H9 (cell line): ENCODE measurements around the gene MIEF1. TPM values are rescaled to one million over a fixed set of nuclear protein-coding genes. Genes with fewer than 3 reads are reported as not detected.

ENCODE experiments used
- DNase-seq: peaks from one replicate; pipeline ENCODE4 v3.0.0-alpha.2; 2017
- H2AFZ ChIP-seq: one replicate; pipeline ENCODE4 v1.6.1; 2013; ENCODE audit warnings: mild to moderate bottlenecking, low read length, control low read depth, moderate library complexity
- H2AK5ac ChIP-seq: 2 replicates; pipeline ENCODE4 v1.6.1; 2013; ENCODE audit warnings: low read length, control low read depth, mixed read lengths; ENCODE audit not compliant: insufficient read length
- H2BK120ac ChIP-seq: one replicate; pipeline ENCODE4 v1.6.1; 2013; ENCODE audit warnings: low read depth, mild to moderate bottlenecking, low read length, control low read depth, inconsistent platforms; ENCODE audit not compliant: poor library complexity, severe bottlenecking
- H2BK12ac ChIP-seq: 2 replicates; pipeline ENCODE4 v1.6.1; 2013; ENCODE audit warnings: low read length, control low read depth, mixed read lengths, low read depth; ENCODE audit not compliant: insufficient read length
- H2BK15ac ChIP-seq: 2 replicates; pipeline ENCODE4 v1.6.1; 2013; ENCODE audit warnings: low read depth, low read length, control low read depth
- H2BK20ac ChIP-seq: one replicate; pipeline ENCODE4 v1.6.1; 2013; ENCODE audit warnings: low read depth, mild to moderate bottlenecking, low read length, control low read depth, inconsistent platforms; ENCODE audit not compliant: poor library complexity, severe bottlenecking
- H2BK5ac ChIP-seq: 2 replicates; pipeline ENCODE4 v1.6.1; 2013; ENCODE audit warnings: low read length, control low read depth, mixed read lengths; ENCODE audit not compliant: insufficient read length
- H3K14ac ChIP-seq: 2 replicates; pipeline ENCODE4 v1.6.1; 2013; ENCODE audit warnings: low read length, control low read depth; ENCODE audit not compliant: insufficient read depth
- H3K18ac ChIP-seq: 2 replicates; pipeline ENCODE4 v1.6.1; 2013; ENCODE audit warnings: low read depth, mild to moderate bottlenecking, mixed read lengths, low read length, control low read depth; ENCODE audit not compliant: insufficient read length
- H3K23ac ChIP-seq: 2 replicates; pipeline ENCODE4 v1.6.1; 2013; ENCODE audit warnings: low read length, control low read depth, mixed read lengths, low read depth; ENCODE audit not compliant: insufficient read length
- H3K23me2 ChIP-seq: 2 replicates; pipeline ENCODE4 v1.6.1; 2013; ENCODE audit warnings: low read depth, mild to moderate bottlenecking, mixed read lengths, low read length, control low read depth; ENCODE audit not compliant: insufficient read length, poor library complexity, severe bottlenecking
- H3K27ac ChIP-seq: 2 replicates; pipeline ENCODE4 v1.5.1; 2013; ENCODE audit warnings: low read length, control low read depth, mixed read lengths, low read depth; ENCODE audit not compliant: insufficient read length
- H3K27me3 ChIP-seq: 2 replicates; pipeline ENCODE4 v1.6.1; 2013; ENCODE audit warnings: low read length, control low read depth, inconsistent platforms; ENCODE audit not compliant: insufficient read depth
- H3K4ac ChIP-seq: 2 replicates; pipeline ENCODE4 v1.6.1; 2013; ENCODE audit warnings: low read depth, mild to moderate bottlenecking, control low read depth, inconsistent platforms, low read length, moderate library complexity
- H3K4me1 ChIP-seq: 2 replicates; pipeline ENCODE4 v1.6.1; 2013; ENCODE audit warnings: low read length, control low read depth, inconsistent platforms; ENCODE audit not compliant: insufficient read depth
- H3K4me2 ChIP-seq: 2 replicates; pipeline ENCODE4 v1.6.1; 2013; ENCODE audit warnings: low read length, control low read depth, mixed read lengths; ENCODE audit not compliant: insufficient read length, insufficient read depth
- H3K56ac ChIP-seq: 2 replicates; pipeline ENCODE4 v1.6.1; 2013; ENCODE audit warnings: low read depth, mild to moderate bottlenecking, mixed read lengths, low read length, control low read depth; ENCODE audit not compliant: insufficient read length
- H3K79me1 ChIP-seq: 2 replicates; pipeline ENCODE4 v1.6.1; 2013; ENCODE audit warnings: low read depth, mild to moderate bottlenecking, moderate library complexity, low read length, control low read depth, inconsistent platforms; ENCODE audit not compliant: insufficient read depth, poor library complexity, severe bottlenecking
- H3K79me2 ChIP-seq: 2 replicates; pipeline ENCODE4 v1.6.1; 2013; ENCODE audit warnings: low read length, control low read depth, inconsistent platforms; ENCODE audit not compliant: insufficient read depth
- H3K9ac ChIP-seq: 2 replicates; pipeline ENCODE4 v1.6.1; 2013; ENCODE audit warnings: low read length, control low read depth, mixed read lengths; ENCODE audit not compliant: insufficient read length; ENCODE audit errors: extremely low read depth
- H3K9me3 ChIP-seq: one replicate; pipeline ENCODE4 v1.6.1; 2013; ENCODE audit warnings: low read depth, low read length, inconsistent platforms; ENCODE audit not compliant: control insufficient read depth
- H3T11ph ChIP-seq: one replicate; pipeline ENCODE4 v1.6.1; 2013; ENCODE audit warnings: mild to moderate bottlenecking, low read length, control low read depth, inconsistent platforms
- H4K20me1 ChIP-seq: one replicate; pipeline ENCODE4 v1.6.1; 2013; ENCODE audit not compliant: control insufficient read depth, insufficient read length, insufficient read depth
- H4K5ac ChIP-seq: 2 replicates; pipeline ENCODE4 v1.6.1; 2013; ENCODE audit warnings: low read depth, mild to moderate bottlenecking, mixed read lengths, low read length, control low read depth; ENCODE audit not compliant: insufficient read length
- H4K8ac ChIP-seq: replicated peaks from 2 replicates; pipeline ENCODE4 v1.6.1; 2013; ENCODE audit warnings: low read length, control low read depth, mixed read lengths, low read depth; ENCODE audit not compliant: insufficient read length
- H4K91ac ChIP-seq: 2 replicates; pipeline ENCODE4 v1.6.1; 2013; ENCODE audit warnings: low read depth, mild to moderate bottlenecking, moderate library complexity, mixed read lengths, low read length, control low read depth; ENCODE audit not compliant: insufficient read length
- H3K27ac Mint-ChIP-seq, 3 experiments: 2 replicates in 2 of 3; 3 replicates in 1 of 3; pipeline ENCODE4 v1.8.0; 2020 to 2021; ENCODE audit warnings: mixed read lengths in 3 of 3, mild to moderate bottlenecking in 1 of 3, moderate library complexity in 1 of 3
- H3K27me3 Mint-ChIP-seq: 2 replicates; pipeline ENCODE4 v1.8.0; 2021; ENCODE audit warnings: low read depth, mild to moderate bottlenecking, moderate library complexity, mixed read lengths
- H3K36me3 Mint-ChIP-seq, 3 experiments: 2 replicates in 2 of 3; 3 replicates in 1 of 3; pipeline ENCODE4 v1.8.0; 2020 to 2021; ENCODE audit warnings: low read depth in 3 of 3, mixed read lengths in 3 of 3; ENCODE audit not compliant: insufficient read depth in 1 of 3
- H3K4me1 Mint-ChIP-seq, 2 experiments: 2 replicates each; pipeline ENCODE4 v1.8.0; 2020; ENCODE audit warnings: mixed read lengths in 2 of 2
- H3K4me3 Mint-ChIP-seq, 2 experiments: 2 replicates in 1 of 2; 3 replicates in 1 of 2; pipeline ENCODE4 v1.8.0; 2020 to 2021; ENCODE audit warnings: mild to moderate bottlenecking in 2 of 2, mixed read lengths in 2 of 2, moderate library complexity in 1 of 2
- H3K9me3 Mint-ChIP-seq, 2 experiments: 2 replicates in 1 of 2; 3 replicates in 1 of 2; pipeline ENCODE4 v1.8.0; 2020; ENCODE audit warnings: mild to moderate bottlenecking in 2 of 2, mixed read lengths in 2 of 2, moderate library complexity in 1 of 2
- CTCF ChIP-seq: fragments of 200-600 bp; sonication (generic); conservative IDR thresholded peaks from 3 replicates; pipeline ENCODE4 v1.8.0; 2021; ENCODE audit warnings: antibody characterized with exemption, mild to moderate bottlenecking
- WGBS: extraction: QIAGEN DNeasy Blood & Tissue Kit; methylation state at CpG from one replicate; pipeline ENCODE4 v1.1.7; 2013; ENCODE audit warnings: missing lambda C conversion rate, low lambda C conversion rate, mixed read lengths; ENCODE audit not compliant: insufficient read length; ENCODE audit errors: extremely low coverage; 5-methylcytosine and 5-hydroxymethylcytosine counted together
- total RNA-seq: library from RNA; stranded (reverse); gene quantifications from 2 replicates; pipeline ENCODE4 v1.2.1, GENCODE V29; 2021

The MIEF1 gene
- total RNA-seq, 1 experiment from 2014 or later: 32.6 TPM

GRCh38 chr22:39517470-39517869 is 15.4 kb downstream of the MIEF1 start:
- no CpG with 5 or more reads among the region's 3 CpGs for WGBS
- no peak overlapping the region for H3K27ac Mint-ChIP-seq
- H4K20me1 ChIP-seq: peaks cover 5% of the 10 kb centered on the region

More at GRCh38 chr22:39517470-39517869, 15.4 kb downstream of the MIEF1 start:
- Histone ChIP-seq H3K4ac (no peak overlapping the region), H2BK15ac (no peak overlapping the region), H3K56ac (no peak overlapping the region), H3K27ac (no peak overlapping the region), H2AFZ (no peak overlapping the region), H2BK12ac (no peak overlapping the region), H2AK5ac (no peak overlapping the region), H3K79me2 (peaks cover 8% of the 10 kb centered on the region; the same call in 1 of the 2 replicates), H3K9ac (no peak overlapping the region), H3T11ph (no peak overlapping the region), H4K91ac (no peak overlapping the region), H3K18ac (no peak overlapping the region), H3K4me2 (no peak overlapping the region), H2BK5ac (no peak overlapping the region), H3K14ac (no peak overlapping the region), H2BK20ac (no peak overlapping the region), H3K79me1 (no peaks in the 10 kb centered on the region), H4K8ac (no peak overlapping the region), H3K23me2 (peaks cover 13% of the 10 kb centered on the region), H3K23ac (no peak overlapping the region), H3K27me3 (no peaks in the 10 kb centered on the region; the same call in 1 of the 2 replicates), H3K4me1 (no peaks in the 10 kb centered on the region; the same call in 1 of the 2 replicates), H4K5ac (no peak overlapping the region), H3K9me3 (no peaks in the 10 kb centered on the region), H2BK120ac (no peak overlapping the region)
- no peak for TF ChIP-seq CTCF
- peaks cover 17 to 18% of the 10 kb centered on the region in 2 experiments for H3K4me1 Mint-ChIP-seq
- peaks cover 0 to 2% of the 10 kb centered on the region in 2 experiments; a peak in 3 of 5 replicates for H3K9me3 Mint-ChIP-seq
- H3K27me3 Mint-ChIP-seq: peaks cover 68% of the 10 kb centered on the region
- peaks cover 44 to 73% (median 60%) of the 10 kb centered on the region in 3 experiments for H3K36me3 Mint-ChIP-seq
- no peak for DNase-seq
- H3K4me3 Mint-ChIP-seq: peak overlapping the region in 1 of 2 experiments; percentile 39; a peak in 1 of 5 replicates
